ENCODE measurements around the gene SLC16A5. TPM values are rescaled to one million over a fixed set of nuclear protein-coding genes. Genes with fewer than 3 reads are reported as not detected.

The SLC16A5 gene
- total RNA-seq, 2 donors from 2014 or later = 16.5 to 34.1 TPM

- H3K9me3 ChIP-seq = no peaks in the 10 kb centered on the region
- H3K36me3 ChIP-seq = peaks cover 43% of the 10 kb centered on the region
- no peak for DNase-seq (ENCODE audit: low spot score)
- no peak overlapping the region for H3K4me3 ChIP-seq
- H3K4me1 ChIP-seq = peaks cover 0 to 24% of the 10 kb centered on the region in 2 donors
- H3K27me3 ChIP-seq = no peaks in the 10 kb centered on the region
- H3K27ac ChIP-seq = no peak overlapping the region
- no peak for TF ChIP-seq CTCF (IDR thresholded peaks at IDR 0.05)
These were observed 24.6 kb upstream of the SLC16A5 start for GRCh38 chr17:75063201-75063600.

- peaks cover 0 to 24% of the 10 kb centered on the region in 2 donors for H3K4me1 ChIP-seq
- no peak for TF ChIP-seq CTCF (IDR thresholded peaks at IDR 0.05)
- H3K36me3 ChIP-seq = peaks cover 43% of the 10 kb centered on the region
- no peak overlapping the region for H3K4me3 ChIP-seq
- no peak for DNase-seq (ENCODE audit: low spot score)
- H3K27ac ChIP-seq = no peak overlapping the region
- no peaks in the 10 kb centered on the region for H3K27me3 ChIP-seq
- no peaks in the 10 kb centered on the region for H3K9me3 ChIP-seq
These were observed 24.1 kb upstream of the SLC16A5 start for GRCh38 chr17:75063626-75064025.

GRCh38 chr17:75064040-75064439 lies 23.7 kb upstream of the SLC16A5 start:
- no peak for DNase-seq (ENCODE audit: low spot score)
- H3K36me3 ChIP-seq = peaks cover 43% of the 10 kb centered on the region

GRCh38 chr17:75064460-75064859 lies 23.3 kb upstream of the SLC16A5 start:
- TF ChIP-seq CTCF (IDR thresholded peaks at IDR 0.05) = no peak
- Histone ChIP-seq H3K27ac (no peak overlapping the region), H3K27me3 (no peaks in the 10 kb centered on the region), H3K36me3 (peaks cover 43% of the 10 kb centered on the region), H3K9me3 (no peaks in the 10 kb centered on the region), H3K4me1 (peaks cover 0 to 23% of the 10 kb centered on the region in 2 donors), H3K4me3 (no peak overlapping the region)
- no peak for DNase-seq (ENCODE audit: low spot score)

More at GRCh38 chr17:75064040-75064439, 23.7 kb upstream of the SLC16A5 start:
- TF ChIP-seq CTCF (IDR thresholded peaks at IDR 0.05) = no peak
- H3K27me3 ChIP-seq = no peaks in the 10 kb centered on the region
- no peak overlapping the region for H3K4me3 ChIP-seq
- no peaks in the 10 kb centered on the region for H3K9me3 ChIP-seq
- H3K27ac ChIP-seq = no peak overlapping the region
- peaks cover 0 to 24% of the 10 kb centered on the region in 2 donors for H3K4me1 ChIP-seq

- TF ChIP-seq CTCF (IDR thresholded peaks at IDR 0.05) = no peak
- no peak for DNase-seq (ENCODE audit: low spot score)
- Histone ChIP-seq H3K4me1 (peaks cover 0 to 17% of the 10 kb centered on the region in 2 donors), H3K4me3 (no peak overlapping the region), H3K27ac (no peak overlapping the region), H3K9me3 (no peaks in the 10 kb centered on the region), H3K27me3 (no peaks in the 10 kb centered on the region), H3K36me3 (peaks cover 43% of the 10 kb centered on the region)
These were observed 22.7 kb upstream of the SLC16A5 start for GRCh38 chr17:75064867-75065561.

Data from right atrium auricular region (tissue), 2 donors.